IPS-18a (cell line): ENCODE data around the gene SOX6.

Experiments used
- H3K27ac ChIP-seq: one replicate; pipeline ENCODE4 v1.5.1; 2013; ENCODE audit warnings: low read length
- H3K27me3 ChIP-seq: one replicate; pipeline ENCODE4 v1.6.1; 2013; ENCODE audit warnings: mild to moderate bottlenecking, low read length; ENCODE audit not compliant: control insufficient read depth, insufficient read depth
- H3K36me3 ChIP-seq: one replicate; pipeline ENCODE4 v1.6.1; 2013; ENCODE audit warnings: low read depth, low read length; ENCODE audit not compliant: control insufficient read depth
- H3K4me1 ChIP-seq: one replicate; pipeline ENCODE4 v1.6.1; 2013; ENCODE audit warnings: low read depth, low read length; ENCODE audit not compliant: control insufficient read depth
- H3K4me3 ChIP-seq: one replicate; pipeline ENCODE4 v1.5.1; 2013; ENCODE audit warnings: low read length
- H3K9ac ChIP-seq: one replicate; pipeline ENCODE4 v1.6.1; 2013; ENCODE audit warnings: mild to moderate bottlenecking, low read length, moderate library complexity
- H3K9me3 ChIP-seq: one replicate; pipeline ENCODE4 v1.6.1; 2013; ENCODE audit warnings: low read depth, low read length; ENCODE audit not compliant: control insufficient read depth

Gene SOX6

DNA sequence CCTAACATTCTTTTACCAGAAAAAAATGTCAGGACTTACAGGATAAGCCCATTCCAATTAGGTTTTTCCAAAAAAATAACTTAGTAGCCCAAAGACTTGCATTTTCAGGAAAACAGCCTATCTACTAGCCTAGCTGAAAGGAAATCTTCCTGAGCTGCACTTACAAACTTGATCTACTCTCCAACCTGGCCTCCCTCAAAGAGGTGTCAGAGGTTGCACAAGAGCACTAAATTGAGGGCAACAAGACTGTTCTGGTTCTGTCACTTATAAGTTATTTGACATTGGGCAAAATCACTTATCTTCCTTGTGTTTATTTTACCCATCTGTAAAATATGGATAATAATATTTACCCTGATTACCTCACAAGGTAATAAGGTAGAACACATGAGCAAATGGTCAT, 7.9 kb upstream of the SOX6 start:
- Histone ChIP-seq H3K4me1 (no peaks in the 10 kb centered on the region), H3K4me3 (no peak overlapping the region), H3K9ac (no peak overlapping the region)

DNA sequence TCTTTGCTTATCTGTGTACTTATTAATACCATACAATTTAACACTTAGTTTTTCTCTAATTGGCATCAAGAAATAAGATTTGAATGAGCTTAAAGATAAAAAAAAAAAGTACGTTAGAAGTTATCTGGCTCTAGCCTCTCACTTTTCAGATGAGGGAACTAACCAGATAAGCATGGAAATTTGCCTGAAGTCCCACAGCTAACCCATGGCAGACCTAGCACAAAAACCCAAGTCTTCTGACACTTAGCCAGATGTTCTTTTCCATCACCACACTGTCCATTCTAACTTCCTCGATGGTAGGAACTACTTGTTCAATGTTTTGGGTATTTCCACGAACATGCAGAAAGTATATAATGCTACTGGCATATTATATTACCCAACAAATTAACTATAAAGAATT, 7.4 kb upstream of the SOX6 start:
- Histone ChIP-seq H3K27ac (no peak overlapping the region), H3K9ac (no peak overlapping the region), H3K36me3 (no peaks in the 10 kb centered on the region), H3K9me3 (no peaks in the 10 kb centered on the region), H3K27me3 (no peaks in the 10 kb centered on the region), H3K4me3 (no peak overlapping the region), H3K4me1 (no peaks in the 10 kb centered on the region)

More for the DNA sequence above, 7.9 kb upstream of the SOX6 start:
- Histone ChIP-seq H3K36me3 (no peaks in the 10 kb centered on the region), H3K9me3 (no peaks in the 10 kb centered on the region), H3K27ac (no peak overlapping the region), H3K27me3 (no peaks in the 10 kb centered on the region)

GRCh38 chr11:16361108-16361865, 4.9 kb upstream of the SOX6 start:
- Histone ChIP-seq H3K9me3 (no peaks in the 10 kb centered on the region), H3K4me1 (peaks cover 5% of the 10 kb centered on the region), H3K4me3 (no peak overlapping the region), H3K27me3 (no peaks in the 10 kb centered on the region), H3K9ac (no peak overlapping the region), H3K27ac (no peak overlapping the region), H3K36me3 (no peaks in the 10 kb centered on the region)

DNA sequence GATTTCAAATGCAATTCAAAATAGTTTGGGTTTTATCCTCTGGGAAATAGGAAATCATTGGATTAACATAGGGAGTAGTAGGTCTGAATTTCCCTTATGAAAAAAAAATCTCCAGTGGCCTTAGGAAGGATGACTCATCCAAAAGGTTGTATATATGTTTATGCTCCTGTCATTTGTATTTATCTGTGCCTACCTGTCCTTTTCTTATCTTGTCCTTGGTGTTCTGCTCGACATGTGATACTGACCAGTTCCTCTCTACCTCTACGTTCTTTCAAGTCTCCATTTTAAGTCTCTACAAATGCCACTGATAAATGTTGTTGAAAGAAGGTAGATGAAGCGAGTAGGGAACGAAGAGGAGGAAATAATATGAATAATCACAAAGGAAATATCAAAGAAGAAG, 3.0 kb upstream of the SOX6 start:
- peaks cover 13% of the 10 kb centered on the region for H3K4me1 ChIP-seq
- no peak overlapping the region for H3K27ac ChIP-seq
- no peak overlapping the region for H3K9ac ChIP-seq
- H3K4me3 ChIP-seq = no peak overlapping the region
- no peaks in the 10 kb centered on the region for H3K27me3 ChIP-seq
- H3K36me3 ChIP-seq = no peaks in the 10 kb centered on the region
- H3K9me3 ChIP-seq = no peaks in the 10 kb centered on the region

DNA sequence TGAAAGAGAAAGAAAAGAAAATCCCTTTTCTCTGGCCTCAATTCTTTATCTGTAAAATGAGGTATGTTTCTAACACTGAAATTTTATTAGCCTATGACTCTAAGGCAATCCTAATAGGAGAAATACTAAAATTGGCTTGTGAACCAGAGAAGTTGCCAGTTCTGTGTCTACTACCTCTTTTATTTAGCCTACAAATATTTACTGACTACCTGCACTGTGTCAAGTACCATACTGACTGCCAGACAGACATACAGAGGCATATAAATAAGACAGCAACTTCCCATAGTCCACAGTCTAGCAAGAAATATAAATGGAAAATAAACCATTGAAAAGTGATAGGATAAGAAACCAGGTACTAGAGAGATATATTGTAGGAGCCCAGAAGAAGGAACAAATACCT, 2.4 kb upstream of the SOX6 start:
- H3K9ac ChIP-seq = no peak overlapping the region
- no peaks in the 10 kb centered on the region for H3K36me3 ChIP-seq
- H3K9me3 ChIP-seq = no peaks in the 10 kb centered on the region
- H3K27ac ChIP-seq = no peak overlapping the region
- no peak overlapping the region for H3K4me3 ChIP-seq
- no peaks in the 10 kb centered on the region for H3K27me3 ChIP-seq
- H3K4me1 ChIP-seq = peaks cover 13% of the 10 kb centered on the region

DNA sequence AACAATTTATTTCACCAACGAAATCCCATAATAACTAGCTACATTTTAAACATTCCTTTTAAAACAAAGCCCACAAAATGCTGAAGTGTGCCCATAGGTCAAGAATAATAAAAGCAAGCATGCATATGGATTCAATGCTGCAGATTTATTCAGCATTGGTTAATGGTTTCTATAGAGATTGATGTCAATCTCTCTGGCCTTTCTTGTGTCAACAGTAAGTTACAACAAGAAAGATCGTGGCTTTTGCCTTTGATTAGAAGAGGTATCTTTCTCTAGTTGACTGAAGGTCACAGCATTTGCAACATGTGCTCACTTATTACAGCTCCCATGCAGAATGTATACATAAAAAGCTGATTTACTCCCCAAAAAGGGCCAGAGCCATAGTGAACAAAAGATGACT, 1.4 kb upstream of the SOX6 start:
- no peak overlapping the region for H3K9ac ChIP-seq
- H3K27me3 ChIP-seq = no peaks in the 10 kb centered on the region
- H3K4me3 ChIP-seq = no peak overlapping the region
- no peaks in the 10 kb centered on the region for H3K9me3 ChIP-seq
- no peak overlapping the region for H3K27ac ChIP-seq
- no peaks in the 10 kb centered on the region for H3K36me3 ChIP-seq
- peaks cover 13% of the 10 kb centered on the region for H3K4me1 ChIP-seq

GRCh38 chr11:16356761-16357393, 531 bp upstream of the SOX6 start:
- Histone ChIP-seq H3K36me3 (no peaks in the 10 kb centered on the region), H3K9me3 (no peaks in the 10 kb centered on the region), H3K4me3 (no peak overlapping the region), H3K4me1 (peaks cover 13% of the 10 kb centered on the region), H3K27ac (no peak overlapping the region), H3K27me3 (no peaks in the 10 kb centered on the region), H3K9ac (no peak overlapping the region)

- H3K27ac ChIP-seq = no peak overlapping the region
- H3K9ac ChIP-seq = no peak overlapping the region
- H3K4me1 ChIP-seq = peaks cover 13% of the 10 kb centered on the region
- no peaks in the 10 kb centered on the region for H3K27me3 ChIP-seq
- H3K36me3 ChIP-seq = no peaks in the 10 kb centered on the region
- no peak overlapping the region for H3K4me3 ChIP-seq
- no peaks in the 10 kb centered on the region for H3K9me3 ChIP-seq
Measured at GRCh38 chr11:16352707-16353106, 3.6 kb downstream of the SOX6 start.

GRCh38 chr11:16350125-16350524, 6.2 kb downstream of the SOX6 start:
- no peak overlapping the region for H3K9ac ChIP-seq
- no peak overlapping the region for H3K27ac ChIP-seq
- H3K4me3 ChIP-seq = no peak overlapping the region
- H3K9me3 ChIP-seq = no peaks in the 10 kb centered on the region
- no peaks in the 10 kb centered on the region for H3K4me1 ChIP-seq
- no peaks in the 10 kb centered on the region for H3K27me3 ChIP-seq
- H3K36me3 ChIP-seq = no peaks in the 10 kb centered on the region

DNA sequence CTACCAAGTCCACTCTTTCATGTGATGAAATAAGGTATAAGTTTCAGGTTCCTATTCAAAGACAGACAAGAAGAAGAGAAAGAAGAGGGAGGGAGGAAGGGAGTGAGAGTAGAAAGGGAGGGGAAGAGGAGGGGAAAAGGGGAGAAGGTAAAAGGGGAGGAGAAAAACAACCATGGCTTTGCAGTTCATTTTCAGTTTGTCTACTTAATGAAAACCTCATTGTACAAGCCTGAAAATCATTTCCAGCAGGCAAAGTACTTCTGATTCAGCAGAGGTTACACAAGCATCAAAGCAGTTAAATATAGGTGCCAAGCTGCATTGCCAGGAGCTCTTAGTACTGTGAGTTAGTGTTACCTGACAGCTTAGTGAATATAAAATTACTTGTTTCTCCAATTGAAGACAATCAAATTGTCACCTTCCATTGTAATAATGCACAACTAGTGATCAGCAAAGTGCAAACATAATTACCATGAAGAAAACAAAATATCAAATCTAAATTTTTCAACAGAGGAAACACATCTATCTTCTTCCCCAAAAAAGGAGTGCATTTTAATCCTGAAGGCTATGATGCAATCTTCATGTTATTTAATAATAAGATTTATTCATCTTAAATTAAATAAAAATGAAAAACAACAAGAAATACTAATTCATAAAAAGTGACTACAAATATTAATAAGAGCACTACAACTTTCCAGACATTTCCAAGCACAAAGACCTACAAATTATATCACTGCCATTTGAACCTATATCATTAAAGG, 8.2 kb downstream of the SOX6 start:
- H3K9ac ChIP-seq = no peak overlapping the region
- no peaks in the 10 kb centered on the region for H3K36me3 ChIP-seq
- H3K4me3 ChIP-seq = no peak overlapping the region
- no peaks in the 10 kb centered on the region for H3K4me1 ChIP-seq
- no peak overlapping the region for H3K27ac ChIP-seq
- no peaks in the 10 kb centered on the region for H3K27me3 ChIP-seq
- H3K9me3 ChIP-seq = no peaks in the 10 kb centered on the region

- H3K4me3 ChIP-seq = no peak overlapping the region
- H3K4me1 ChIP-seq = no peaks in the 10 kb centered on the region
- no peaks in the 10 kb centered on the region for H3K36me3 ChIP-seq
- H3K27ac ChIP-seq = no peak overlapping the region
- no peak overlapping the region for H3K9ac ChIP-seq
- H3K9me3 ChIP-seq = no peaks in the 10 kb centered on the region
- no peaks in the 10 kb centered on the region for H3K27me3 ChIP-seq
Measured at GRCh38 chr11:16346975-16347374, 9.4 kb downstream of the SOX6 start.
